BE2C (cell line): ENCODE results near the gene SOX6.

Experiments
- DNase-seq: peaks from one replicate; pipeline ENCODE4 v3.0.0-alpha.2; 2020
- H3K27me3 ChIP-seq: fragments of 250-450 bp; sonication (Bioruptor Pico); 2 replicates; pipeline ENCODE4 v1.5.1; 2020; ENCODE audit warnings: mild to moderate bottlenecking
- H3K36me3 ChIP-seq: fragments of 250-450 bp; sonication (Bioruptor Pico); 2 replicates; pipeline ENCODE4 v1.5.1; 2020; ENCODE audit warnings: mild to moderate bottlenecking
- H3K4me1 ChIP-seq: fragments of 250-450 bp; sonication (Bioruptor Pico); 2 replicates; pipeline ENCODE4 v1.5.1; 2020
- H3K4me3 ChIP-seq: 2 replicates; pipeline ENCODE4 v1.5.1; 2011; ENCODE audit warnings: low read depth, low read length
- H3K9me3 ChIP-seq: fragments of 250-450 bp; sonication (Bioruptor Pico); 2 replicates; pipeline ENCODE4 v1.5.1; 2020
- TF ChIP-seq, protein P1 (sequence below): IDR thresholded peaks from 2 replicates; pipeline ENCODE4 v1.5.1; 2012; ENCODE audit warnings: mild to moderate bottlenecking, low read depth, low read length

The SOX6 gene

GRCh38 chr11:16015741-16016467 lies 340.4 kb downstream of the SOX6 start:
- no peaks in the 10 kb centered on the region for H3K36me3 ChIP-seq
- H3K4me1 ChIP-seq, result no peaks in the 10 kb centered on the region
- no peak overlapping the region for H3K4me3 ChIP-seq
- no peaks in the 10 kb centered on the region for H3K9me3 ChIP-seq
- no peaks in the 10 kb centered on the region for H3K27me3 ChIP-seq
- TF ChIP-seq, protein P1, sequence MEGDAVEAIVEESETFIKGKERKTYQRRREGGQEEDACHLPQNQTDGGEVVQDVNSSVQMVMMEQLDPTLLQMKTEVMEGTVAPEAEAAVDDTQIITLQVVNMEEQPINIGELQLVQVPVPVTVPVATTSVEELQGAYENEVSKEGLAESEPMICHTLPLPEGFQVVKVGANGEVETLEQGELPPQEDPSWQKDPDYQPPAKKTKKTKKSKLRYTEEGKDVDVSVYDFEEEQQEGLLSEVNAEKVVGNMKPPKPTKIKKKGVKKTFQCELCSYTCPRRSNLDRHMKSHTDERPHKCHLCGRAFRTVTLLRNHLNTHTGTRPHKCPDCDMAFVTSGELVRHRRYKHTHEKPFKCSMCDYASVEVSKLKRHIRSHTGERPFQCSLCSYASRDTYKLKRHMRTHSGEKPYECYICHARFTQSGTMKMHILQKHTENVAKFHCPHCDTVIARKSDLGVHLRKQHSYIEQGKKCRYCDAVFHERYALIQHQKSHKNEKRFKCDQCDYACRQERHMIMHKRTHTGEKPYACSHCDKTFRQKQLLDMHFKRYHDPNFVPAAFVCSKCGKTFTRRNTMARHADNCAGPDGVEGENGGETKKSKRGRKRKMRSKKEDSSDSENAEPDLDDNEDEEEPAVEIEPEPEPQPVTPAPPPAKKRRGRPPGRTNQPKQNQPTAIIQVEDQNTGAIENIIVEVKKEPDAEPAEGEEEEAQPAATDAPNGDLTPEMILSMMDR, result no peak
- no peak for DNase-seq

DNA sequence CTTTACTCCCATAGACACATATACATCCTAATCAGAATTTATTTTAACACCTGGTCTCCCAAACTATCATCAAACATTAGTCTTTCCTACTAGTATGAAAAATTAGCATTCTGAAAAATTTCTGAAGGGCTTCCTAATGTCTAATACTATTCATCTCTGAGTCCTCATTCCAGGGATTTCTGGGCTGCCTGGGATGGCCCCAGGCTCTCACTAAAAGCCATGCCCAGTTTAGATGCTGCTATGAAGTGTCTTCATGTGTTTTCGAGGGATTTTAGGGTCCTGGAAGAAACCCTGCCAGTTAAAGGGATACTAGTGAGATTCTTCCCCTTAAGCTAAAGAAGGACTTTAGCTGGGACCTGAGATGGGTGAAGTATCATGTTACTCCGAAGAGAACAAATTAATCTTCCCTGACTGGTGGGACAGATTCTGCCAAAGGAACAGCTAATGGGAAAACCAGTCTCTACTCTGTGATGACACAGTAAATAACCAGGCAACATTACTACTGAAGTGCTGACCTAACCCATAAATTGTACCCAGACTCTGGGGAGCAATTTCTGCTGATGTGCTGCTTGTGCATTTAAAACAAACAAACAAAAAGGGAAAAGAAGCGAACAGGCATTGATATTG lies 342.6 kb downstream of the SOX6 start:
- Histone ChIP-seq H3K4me1 (no peaks in the 10 kb centered on the region), H3K4me3 (no peak overlapping the region), H3K27me3 (no peaks in the 10 kb centered on the region), H3K9me3 (no peaks in the 10 kb centered on the region), H3K36me3 (no peaks in the 10 kb centered on the region)
- TF ChIP-seq, protein P1, result no peak
- DNase-seq, result no peak

DNA sequence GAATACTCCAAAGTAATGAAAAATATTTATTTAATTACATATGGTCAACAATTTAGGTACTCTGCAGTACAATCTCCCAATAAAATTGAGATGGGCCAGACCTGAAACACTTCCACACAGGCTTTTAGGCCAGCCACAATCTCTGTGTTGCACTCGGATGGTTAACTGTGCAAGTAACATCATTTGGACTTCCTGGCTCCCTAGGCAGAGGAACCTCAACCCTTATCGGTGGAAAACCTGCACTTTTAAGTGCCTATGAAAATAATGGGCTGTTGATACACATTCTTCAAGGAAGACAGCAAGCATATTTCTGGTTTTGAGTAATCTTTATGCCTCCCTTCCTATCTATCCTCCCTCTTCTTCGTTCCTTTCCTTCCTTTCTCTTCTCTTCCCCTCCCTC lies 343.1 kb downstream of the SOX6 start:
- Histone ChIP-seq H3K4me3 (no peak overlapping the region), H3K36me3 (no peaks in the 10 kb centered on the region), H3K9me3 (no peaks in the 10 kb centered on the region), H3K4me1 (no peaks in the 10 kb centered on the region), H3K27me3 (no peaks in the 10 kb centered on the region)
- no peak for DNase-seq
- TF ChIP-seq, protein P1, result no peak

GRCh38 chr11:16012125-16012751 lies 344.1 kb downstream of the SOX6 start:
- no peaks in the 10 kb centered on the region for H3K27me3 ChIP-seq
- TF ChIP-seq, protein P1, result no peak
- H3K9me3 ChIP-seq, result no peaks in the 10 kb centered on the region
- no peaks in the 10 kb centered on the region for H3K4me1 ChIP-seq
- DNase-seq, result no peak
- no peak overlapping the region for H3K4me3 ChIP-seq
- no peaks in the 10 kb centered on the region for H3K36me3 ChIP-seq

DNA sequence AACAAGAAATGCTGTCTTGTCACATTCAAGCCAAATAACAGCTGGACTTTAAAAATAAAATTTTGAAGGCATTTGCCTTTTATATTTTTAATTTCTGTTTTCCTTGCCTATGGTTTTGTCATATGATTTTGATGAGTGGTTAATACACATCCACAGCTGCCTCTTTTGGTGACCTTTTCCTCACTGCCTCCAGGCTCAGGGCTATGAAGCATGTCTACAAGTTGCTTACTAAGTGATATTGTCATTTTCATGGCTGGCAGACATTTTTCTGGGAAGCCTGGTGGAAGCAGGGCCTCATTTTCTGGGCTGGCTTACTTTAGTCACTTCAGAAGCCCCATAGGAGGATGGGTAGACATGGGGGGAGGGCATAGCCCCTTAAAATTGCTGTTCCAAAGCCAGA lies 344.9 kb downstream of the SOX6 start:
- DNase-seq, result no peak
- Histone ChIP-seq H3K9me3 (no peaks in the 10 kb centered on the region), H3K4me3 (no peak overlapping the region), H3K4me1 (no peaks in the 10 kb centered on the region), H3K36me3 (no peaks in the 10 kb centered on the region), H3K27me3 (no peaks in the 10 kb centered on the region)
- TF ChIP-seq, protein P1, result no peak

DNA sequence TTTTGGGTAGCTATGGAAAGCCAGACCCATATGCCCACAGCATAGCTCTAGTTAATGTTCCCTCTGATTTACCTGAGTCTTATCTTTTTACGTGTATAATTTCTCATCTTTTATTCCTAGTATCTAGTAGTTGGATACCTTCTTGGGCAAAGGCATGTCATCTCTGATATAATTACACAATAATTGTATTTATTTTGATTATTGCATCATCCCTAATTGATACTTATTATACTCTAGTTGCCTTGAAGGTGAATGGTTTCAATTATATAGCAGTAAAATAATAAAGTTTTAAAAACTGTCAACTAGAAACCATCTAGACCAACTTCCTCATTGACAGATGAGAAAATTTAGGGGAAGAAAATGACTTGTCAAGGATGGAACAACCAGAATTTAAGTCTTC lies 347.3 kb downstream of the SOX6 start:
- Histone ChIP-seq H3K4me3 (no peak overlapping the region), H3K9me3 (no peaks in the 10 kb centered on the region), H3K36me3 (no peaks in the 10 kb centered on the region), H3K27me3 (no peaks in the 10 kb centered on the region), H3K4me1 (no peaks in the 10 kb centered on the region)
- TF ChIP-seq, protein P1, result no peak
- no peak for DNase-seq
